Bronchial epithelial cell (primary cell): ENCODE data around the gene GUCA2A. TPM values are rescaled to one million over a fixed set of nuclear protein-coding genes. Genes with fewer than 3 reads are reported as not detected.

ENCODE experiments used
- DNase-seq: peaks from one replicate; pipeline ENCODE4 v3.0.0-alpha.2; 2010; ENCODE audit warnings: low read depth
- FAIRE-seq: peaks from 2 replicates; lab custom pipeline; 2011; peaks lifted over from hg19 to GRCh38; lab: Jason Lieb, UNC
- H3K27me3 ChIP-seq: 2 replicates; pipeline ENCODE4 v1.5.1; 2011; ENCODE audit warnings: low read length; ENCODE audit not compliant: control insufficient read depth, insufficient read depth
- H3K36me3 ChIP-seq: 2 replicates; pipeline ENCODE4 v1.5.1; 2011; ENCODE audit warnings: low read length; ENCODE audit not compliant: control insufficient read depth, insufficient read depth
- H3K4me3 ChIP-seq: 2 replicates; pipeline ENCODE4 v1.5.1; 2011; ENCODE audit warnings: mild to moderate bottlenecking, low read depth, low read length, control low read depth
- CTCF ChIP-seq: IDR thresholded peaks from 2 replicates; pipeline ENCODE4 v1.5.1; 2011; ENCODE audit warnings: mild to moderate bottlenecking, moderate library complexity, low read length, control low read depth, inconsistent platforms; ENCODE audit not compliant: insufficient read depth, severe bottlenecking
- total RNA-seq: library from RNA; depleted of rRNA; stranded (reverse); fragments of >200 nt; gene quantifications from 2 replicates; pipeline ENCODE4 v1.2.1, GENCODE V29; 2014

GUCA2A gene
- total RNA-seq, 1 donor from 2014 or later, result not detected

GRCh38 chr1:42163114-42163513, 1.4 kb downstream of the GUCA2A start:
- DNase-seq (no peak), FAIRE-seq (no peak)
- Histone ChIP-seq H3K27me3 (no peaks in the 10 kb centered on the region), H3K4me3 (no peak overlapping the region), H3K36me3 (no peaks in the 10 kb centered on the region)
- no peak for TF ChIP-seq CTCF

GRCh38 chr1:42162181-42162580, 2.4 kb downstream of the GUCA2A start:
- Histone ChIP-seq H3K36me3 (no peaks in the 10 kb centered on the region), H3K4me3 (no peak overlapping the region), H3K27me3 (no peaks in the 10 kb centered on the region)
- TF ChIP-seq CTCF, result no peak
- FAIRE-seq (no peak), DNase-seq (no peak)

- H3K4me3 ChIP-seq, result no peak overlapping the region
- no peaks in the 10 kb centered on the region for H3K27me3 ChIP-seq
- DNase-seq (no peak), FAIRE-seq (no peak)
- no peak for TF ChIP-seq CTCF
- H3K36me3 ChIP-seq, result no peaks in the 10 kb centered on the region
Observed at GRCh38 chr1:42158189-42158588, 6.4 kb downstream of the GUCA2A start.

GRCh38 chr1:42157667-42158066, 6.9 kb downstream of the GUCA2A start:
- peaks cover 2% of the 10 kb centered on the region for H3K27me3 ChIP-seq
- H3K36me3 ChIP-seq, result no peaks in the 10 kb centered on the region
- FAIRE-seq (no peak), DNase-seq (no peak)
- TF ChIP-seq CTCF, result no peak
- no peak overlapping the region for H3K4me3 ChIP-seq

- DNase-seq, result no peak
- FAIRE-seq, result no peak
- no peak for TF ChIP-seq CTCF
- peaks cover 3% of the 10 kb centered on the region for H3K27me3 ChIP-seq
- no peak overlapping the region for H3K4me3 ChIP-seq
- H3K36me3 ChIP-seq, result no peaks in the 10 kb centered on the region
Observed at GRCh38 chr1:42155362-42155761, 9.2 kb downstream of the GUCA2A start.

- no peak overlapping the region for H3K4me3 ChIP-seq
- FAIRE-seq (no peak), DNase-seq (no peak)
- no peak for TF ChIP-seq CTCF
- no peaks in the 10 kb centered on the region for H3K36me3 ChIP-seq
- peaks cover 3% of the 10 kb centered on the region for H3K27me3 ChIP-seq
Observed at GRCh38 chr1:42154685-42155084, 9.9 kb downstream of the GUCA2A start.
